Stimulated activated naive CD8-positive, alpha-beta T cell treated with anti-CD3 and anti-CD28 coated beads, Interleukin-15, Interleukin-2, amounts not matched to agents 100 ng/mL and 50 ng/mL, for 24 hours (primary cell): Measurements from ENCODE around the gene STXBP2.
A peak's percentile ranks its signal among the peaks of the same experiment; 100 is the strongest.
"Not testable (repeated sequence)": the region's sequence is repeated elsewhere in the genome, so short reads cannot be mapped to it uniquely, and the experiment has no call there.

Experiments used
- H3K27ac Mint-ChIP-seq: one replicate; pipeline ENCODE4 v1.8.0; 2021; ENCODE audit warnings: mild to moderate bottlenecking, mixed read lengths
- H3K27me3 Mint-ChIP-seq: one replicate; pipeline ENCODE4 v1.8.0; 2021; ENCODE audit warnings: mixed read lengths
- H3K36me3 Mint-ChIP-seq: one replicate; pipeline ENCODE4 v1.8.0; 2021; ENCODE audit warnings: low read depth, mixed read lengths
- H3K4me1 Mint-ChIP-seq: one replicate; pipeline ENCODE4 v1.8.0; 2021; ENCODE audit warnings: low read depth, mixed read lengths
- H3K4me3 Mint-ChIP-seq: one replicate; pipeline ENCODE4 v1.8.0; 2021; ENCODE audit warnings: mild to moderate bottlenecking, mixed read lengths
- H3K9me3 Mint-ChIP-seq: one replicate; pipeline ENCODE4 v1.8.0; 2021; ENCODE audit warnings: mixed read lengths

Gene STXBP2

GRCh38 chr19:7636317-7636690 lies 606 bp upstream of the STXBP2 start:
- H3K9me3 Mint-ChIP-seq, result no peaks in the 10 kb centered on the region
- H3K36me3 Mint-ChIP-seq, result peaks cover 11% of the 10 kb centered on the region
- H3K4me1 Mint-ChIP-seq, result peaks cover 28% of the 10 kb centered on the region
- H3K27ac Mint-ChIP-seq, result peak overlapping the region; percentile 72
- H3K4me3 Mint-ChIP-seq, result peak overlapping the region; percentile 82
- H3K27me3 Mint-ChIP-seq, result no peaks in the 10 kb centered on the region

- Mint-ChIP-seq H3K9me3 (no peaks in the 10 kb centered on the region), H3K27me3 (no peaks in the 10 kb centered on the region), H3K27ac (peak overlapping the region; percentile 72), H3K4me1 (peaks cover 28% of the 10 kb centered on the region), H3K4me3 (peak overlapping the region; percentile 82), H3K36me3 (peaks cover 11% of the 10 kb centered on the region)
These were observed 705 bp downstream of the STXBP2 start for GRCh38 chr19:7637374-7638256.

- Mint-ChIP-seq H3K9me3 (no peaks in the 10 kb centered on the region), H3K4me3 (no peak overlapping the region), H3K27me3 (no peaks in the 10 kb centered on the region), H3K27ac (no peak overlapping the region), H3K4me1 (peaks cover 28% of the 10 kb centered on the region), H3K36me3 (peaks cover 11% of the 10 kb centered on the region)
These were observed 2.0 kb downstream of the STXBP2 start for GRCh38 chr19:7638802-7639465.

GRCh38 chr19:7639863-7640348 lies 3.0 kb downstream of the STXBP2 start:
- Mint-ChIP-seq H3K4me3 (no peak overlapping the region), H3K4me1 (peaks cover 28% of the 10 kb centered on the region), H3K27ac (no peak overlapping the region), H3K27me3 (no peaks in the 10 kb centered on the region), H3K9me3 (no peaks in the 10 kb centered on the region), H3K36me3 (peaks cover 15% of the 10 kb centered on the region)

GRCh38 chr19:7640803-7641202 lies 3.9 kb downstream of the STXBP2 start:
- peaks cover 17% of the 10 kb centered on the region for H3K36me3 Mint-ChIP-seq
- H3K9me3 Mint-ChIP-seq, result no peaks in the 10 kb centered on the region
- no peaks in the 10 kb centered on the region for H3K27me3 Mint-ChIP-seq
- no peak overlapping the region for H3K27ac Mint-ChIP-seq
- H3K4me3 Mint-ChIP-seq, result no peak overlapping the region
- peaks cover 24% of the 10 kb centered on the region for H3K4me1 Mint-ChIP-seq

- peaks cover 16% of the 10 kb centered on the region for H3K4me1 Mint-ChIP-seq
- no peaks in the 10 kb centered on the region for H3K27me3 Mint-ChIP-seq
- no peak overlapping the region for H3K27ac Mint-ChIP-seq
- peaks cover 19% of the 10 kb centered on the region for H3K36me3 Mint-ChIP-seq
- H3K4me3 Mint-ChIP-seq, result no peak overlapping the region
- no peaks in the 10 kb centered on the region for H3K9me3 Mint-ChIP-seq
These were observed 4.7 kb downstream of the STXBP2 start for GRCh38 chr19:7641290-7642276.

GRCh38 chr19:7642295-7643030 lies 5.6 kb downstream of the STXBP2 start:
- Mint-ChIP-seq H3K4me3 (no peak overlapping the region), H3K4me1 (peaks cover 13% of the 10 kb centered on the region), H3K27ac (no peak overlapping the region), H3K36me3 (peaks cover 19% of the 10 kb centered on the region), H3K9me3 (no peaks in the 10 kb centered on the region), H3K27me3 (no peaks in the 10 kb centered on the region)

GRCh38 chr19:7643031-7643415 lies 6.1 kb downstream of the STXBP2 start:
- no peak overlapping the region for H3K27ac Mint-ChIP-seq
- no peaks in the 10 kb centered on the region for H3K9me3 Mint-ChIP-seq
- H3K27me3 Mint-ChIP-seq, result no peaks in the 10 kb centered on the region
- peaks cover 19% of the 10 kb centered on the region for H3K36me3 Mint-ChIP-seq
- peaks cover 8% of the 10 kb centered on the region for H3K4me1 Mint-ChIP-seq
- H3K4me3 Mint-ChIP-seq, result no peak overlapping the region

GRCh38 chr19:7643629-7644549 lies 7.0 kb downstream of the STXBP2 start:
- H3K9me3 Mint-ChIP-seq, H3K4me3 Mint-ChIP-seq, H3K27me3 Mint-ChIP-seq, H3K4me1 Mint-ChIP-seq, H3K27ac Mint-ChIP-seq: not testable (repeated sequence)
- peaks cover 19% of the 10 kb centered on the region for H3K36me3 Mint-ChIP-seq

- no peak overlapping the region for H3K27ac Mint-ChIP-seq
- H3K36me3 Mint-ChIP-seq, result peaks cover 17% of the 10 kb centered on the region
- H3K4me3 Mint-ChIP-seq, result no peak overlapping the region
- peaks cover 6% of the 10 kb centered on the region for H3K4me1 Mint-ChIP-seq
- no peaks in the 10 kb centered on the region for H3K27me3 Mint-ChIP-seq
- H3K9me3 Mint-ChIP-seq, result no peaks in the 10 kb centered on the region
These were observed 7.6 kb downstream of the STXBP2 start for GRCh38 chr19:7644550-7644877.

GRCh38 chr19:7645163-7645562 lies 8.3 kb downstream of the STXBP2 start:
- no peak overlapping the region for H3K4me3 Mint-ChIP-seq
- no peaks in the 10 kb centered on the region for H3K4me1 Mint-ChIP-seq
- H3K27me3 Mint-ChIP-seq, result no peaks in the 10 kb centered on the region
- no peak overlapping the region for H3K27ac Mint-ChIP-seq
- H3K9me3 Mint-ChIP-seq, result no peaks in the 10 kb centered on the region
- peaks cover 11% of the 10 kb centered on the region for H3K36me3 Mint-ChIP-seq

GRCh38 chr19:7645656-7646425 lies 8.9 kb downstream of the STXBP2 start:
- H3K27ac Mint-ChIP-seq, result no peak overlapping the region
- H3K36me3 Mint-ChIP-seq, result peaks cover 7% of the 10 kb centered on the region
- no peak overlapping the region for H3K4me3 Mint-ChIP-seq
- H3K4me1 Mint-ChIP-seq, result no peaks in the 10 kb centered on the region
- no peaks in the 10 kb centered on the region for H3K9me3 Mint-ChIP-seq
- H3K27me3 Mint-ChIP-seq, result no peaks in the 10 kb centered on the region

- Mint-ChIP-seq H3K36me3 (peaks cover 7% of the 10 kb centered on the region), H3K4me3 (no peak overlapping the region), H3K4me1 (no peaks in the 10 kb centered on the region), H3K9me3 (no peaks in the 10 kb centered on the region), H3K27me3 (no peaks in the 10 kb centered on the region), H3K27ac (no peak overlapping the region)
These were observed 9.5 kb downstream of the STXBP2 start for GRCh38 chr19:7646426-7646700.
